GM19239 (cell line): Measurements from ENCODE around the gene RHOU.
"Not testable (repeated sequence)": the region's sequence is repeated elsewhere in the genome, so short reads cannot be mapped to it uniquely, and the experiment has no call there.

Experiments
- DNase-seq: peaks from one replicate; pipeline ENCODE4 v3.0.0; 2011; ENCODE audit warnings: low spot score; ENCODE audit not compliant: insufficient read length
- FAIRE-seq: peaks from 2 replicates; lab custom pipeline; 2011; peaks lifted over from hg19 to GRCh38; lab: Jason Lieb, UNC

Gene RHOU

DNA sequence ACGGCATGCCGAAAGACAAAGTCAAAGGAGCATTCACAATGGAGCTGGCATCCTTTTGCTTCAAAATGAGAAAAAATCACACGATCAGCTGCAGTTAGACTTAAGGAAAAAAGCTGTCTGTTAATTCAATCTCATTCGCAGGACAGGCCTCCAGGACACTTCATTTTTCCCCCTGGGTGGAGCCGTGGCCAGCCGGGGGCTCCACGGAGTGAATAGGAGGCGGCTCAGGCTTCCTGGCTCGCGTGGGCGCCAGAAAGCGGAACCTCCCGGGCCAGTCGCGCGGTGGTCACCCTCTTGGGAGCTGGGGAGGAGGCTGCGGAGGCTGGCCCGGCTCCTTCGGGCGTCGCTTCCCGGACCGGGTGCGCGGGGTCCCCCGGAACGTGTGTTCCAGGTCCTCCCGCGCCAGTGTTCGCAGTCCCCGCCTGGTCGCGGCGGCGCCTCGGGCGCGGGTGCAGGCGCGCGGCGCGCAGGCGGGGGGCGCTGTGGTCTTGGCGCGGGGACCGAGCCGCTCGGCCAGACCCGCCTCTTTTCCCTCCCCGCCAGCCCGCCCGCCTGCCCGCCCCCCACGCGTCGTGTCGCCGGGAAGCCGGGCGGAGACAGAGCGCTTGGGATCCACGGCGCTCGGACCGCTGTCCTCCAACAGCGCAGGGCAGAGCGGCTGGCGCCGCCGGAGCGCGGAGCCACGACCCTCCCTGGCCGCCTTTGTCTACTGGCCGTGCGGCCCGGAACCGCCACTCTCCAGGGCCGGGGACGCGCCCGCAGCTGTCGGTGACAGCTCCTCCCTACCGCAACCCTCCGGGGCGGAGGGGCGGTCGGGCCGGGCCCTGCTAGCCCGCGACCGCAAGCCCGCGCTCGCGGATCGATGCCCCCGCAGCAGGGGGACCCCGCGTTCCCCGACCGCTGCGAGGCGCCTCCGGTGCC is at the start of gene RHOU:
Gene RHOU (plus strand): TSS at position 599 of the 921 bp plus-strand sequence. CDS start 264 bp downstream, at position 863.
- DNase-seq (peak; percentile 66), FAIRE-seq (no peak)

DNA sequence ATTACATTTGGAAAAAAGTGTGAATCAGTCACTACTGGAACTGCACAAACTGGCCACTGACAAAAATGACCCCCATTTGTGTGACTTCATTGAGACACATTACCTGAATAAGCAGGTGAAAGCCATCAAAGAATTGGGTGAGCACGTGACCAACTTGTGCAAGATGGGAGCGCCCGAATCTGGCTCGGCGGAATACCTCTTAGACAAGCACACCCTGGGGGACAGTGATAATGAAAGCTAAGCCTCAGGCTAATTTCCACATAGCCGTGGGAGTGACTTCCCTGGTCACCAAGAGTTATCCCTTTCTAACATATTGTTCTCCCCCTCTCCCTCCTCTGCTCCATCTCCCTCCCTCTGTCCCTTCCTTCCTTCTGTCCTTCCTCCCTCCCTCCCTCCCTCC is 47.7 kb upstream of the RHOU start:
- DNase-seq (no peak), FAIRE-seq (no peak)

DNA sequence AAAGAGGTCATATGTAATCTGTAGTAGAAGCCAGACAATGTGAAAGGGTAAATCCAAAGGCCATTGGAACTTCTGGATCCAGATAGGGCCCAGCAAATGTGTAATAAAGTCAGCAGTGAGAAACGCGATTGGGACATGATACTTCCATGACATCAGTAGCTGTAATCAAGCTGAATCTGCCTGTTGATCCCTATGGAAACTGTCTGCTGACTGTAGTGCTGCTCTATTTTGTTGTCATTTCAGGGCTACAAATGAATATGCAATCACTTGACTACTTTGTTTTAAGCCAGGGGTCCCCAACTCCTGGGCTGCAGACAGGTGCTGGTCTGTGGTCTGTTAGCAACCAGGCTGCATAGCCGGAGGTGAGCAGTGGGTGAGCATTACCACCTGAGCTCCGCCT is 46.0 kb upstream of the RHOU start:
- FAIRE-seq: no peak
- no peak for DNase-seq

DNA sequence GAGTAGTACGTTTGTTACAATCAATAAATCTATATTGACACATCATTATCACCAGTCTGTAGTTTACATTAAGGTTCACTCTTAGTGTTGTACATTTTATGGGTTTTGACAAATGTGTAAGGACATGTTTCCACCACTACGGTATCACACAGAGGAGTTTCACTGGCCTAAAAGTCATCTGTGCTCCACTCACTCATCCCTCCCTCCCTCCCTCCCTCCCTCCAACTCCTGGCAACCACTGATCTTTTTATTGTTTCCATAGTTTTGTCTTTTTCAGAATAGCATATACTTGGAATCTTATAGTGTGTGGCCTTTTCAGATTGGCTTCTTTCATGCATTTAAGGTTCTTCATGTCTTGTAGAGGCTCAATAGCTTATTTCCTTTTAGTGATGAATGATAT is 44.1 kb upstream of the RHOU start:
- FAIRE-seq (no peak), DNase-seq (no peak)

DNA sequence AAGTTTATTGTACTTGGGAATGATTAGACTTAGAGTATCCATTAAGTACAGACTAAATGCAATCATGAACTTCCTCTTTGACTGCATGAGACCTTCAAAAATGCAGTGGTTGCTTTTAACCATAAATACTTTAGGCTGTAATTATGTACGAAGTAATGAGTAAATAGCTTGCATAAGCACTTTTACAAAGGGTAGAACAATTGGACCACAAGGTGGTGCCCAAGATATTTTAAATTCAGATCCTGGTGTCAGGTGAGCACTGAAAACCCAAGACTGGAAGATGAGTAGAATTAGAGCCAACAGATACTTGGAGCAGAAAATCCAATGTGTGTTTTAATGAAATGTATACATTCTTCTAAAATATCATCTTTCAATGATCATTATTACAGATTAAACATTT is 43.4 kb upstream of the RHOU start:
- FAIRE-seq: no peak

DNA sequence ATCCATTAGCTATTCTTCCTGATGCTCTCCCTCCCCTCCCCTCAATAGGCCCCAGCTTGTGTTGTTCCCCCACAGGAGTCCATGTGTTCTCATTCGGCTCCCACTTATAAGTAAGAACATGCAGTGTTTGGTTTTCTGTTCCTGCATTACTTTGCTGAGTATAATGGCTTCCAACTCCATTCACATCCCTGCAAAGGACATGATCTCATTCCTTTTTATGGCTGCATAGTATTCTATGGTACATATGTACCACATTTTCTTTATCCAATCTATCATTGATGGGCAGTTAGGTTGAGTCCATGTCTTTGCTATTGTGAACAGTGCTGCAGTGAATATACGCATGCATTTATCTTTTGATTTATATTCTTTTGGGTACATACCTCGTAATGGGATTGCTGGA is 40.8 kb upstream of the RHOU start:
- FAIRE-seq, DNase-seq: not testable (repeated sequence)

More for the DNA sequence above, 43.4 kb upstream of the RHOU start:
- DNase-seq: peak; percentile 21

DNA sequence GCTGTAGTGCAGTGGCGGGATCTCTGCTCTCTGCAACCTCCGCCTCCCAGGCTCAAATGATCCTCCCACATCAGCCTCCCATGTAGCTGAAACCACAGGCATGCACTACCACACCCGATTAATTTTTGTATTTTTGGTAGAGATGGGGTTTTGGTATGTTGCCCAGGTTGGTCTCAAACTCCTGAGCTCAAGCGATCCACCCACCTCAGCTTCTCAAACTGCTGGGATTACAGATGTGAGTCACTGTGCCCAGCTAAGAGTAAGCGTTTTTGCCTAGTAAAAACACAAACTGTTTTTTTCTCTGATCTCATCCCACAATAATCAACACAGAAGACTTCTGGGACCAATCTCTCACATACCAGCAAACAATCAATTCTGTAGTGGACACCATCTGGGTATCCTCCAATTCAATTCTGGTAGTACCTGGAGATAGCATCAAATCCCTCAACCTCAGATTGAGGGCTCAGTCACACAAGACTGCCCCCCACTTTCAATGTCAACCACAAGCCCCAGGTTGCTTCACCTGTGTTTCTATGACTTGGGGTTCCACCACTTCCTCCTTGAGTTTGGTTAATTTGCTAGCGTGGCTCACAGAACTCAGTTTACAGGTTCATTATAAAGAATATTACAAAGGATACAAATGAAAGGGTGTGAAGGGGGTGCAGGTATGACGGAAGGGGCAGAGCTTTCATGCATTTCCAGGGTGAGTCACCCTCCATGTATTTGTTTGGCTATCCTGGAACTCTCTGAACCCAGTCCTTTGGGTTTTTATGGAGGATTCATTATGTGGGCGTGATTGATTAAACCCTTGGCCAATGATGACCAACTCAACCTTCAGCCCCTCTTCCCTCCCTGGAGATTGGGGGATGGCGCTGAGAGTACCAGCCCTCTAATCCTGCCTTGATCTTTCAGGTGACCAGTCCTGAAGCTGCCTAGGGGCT is 40.0 kb upstream of the RHOU start:
- FAIRE-seq (peak; percentile 68), DNase-seq (no peak)

DNA sequence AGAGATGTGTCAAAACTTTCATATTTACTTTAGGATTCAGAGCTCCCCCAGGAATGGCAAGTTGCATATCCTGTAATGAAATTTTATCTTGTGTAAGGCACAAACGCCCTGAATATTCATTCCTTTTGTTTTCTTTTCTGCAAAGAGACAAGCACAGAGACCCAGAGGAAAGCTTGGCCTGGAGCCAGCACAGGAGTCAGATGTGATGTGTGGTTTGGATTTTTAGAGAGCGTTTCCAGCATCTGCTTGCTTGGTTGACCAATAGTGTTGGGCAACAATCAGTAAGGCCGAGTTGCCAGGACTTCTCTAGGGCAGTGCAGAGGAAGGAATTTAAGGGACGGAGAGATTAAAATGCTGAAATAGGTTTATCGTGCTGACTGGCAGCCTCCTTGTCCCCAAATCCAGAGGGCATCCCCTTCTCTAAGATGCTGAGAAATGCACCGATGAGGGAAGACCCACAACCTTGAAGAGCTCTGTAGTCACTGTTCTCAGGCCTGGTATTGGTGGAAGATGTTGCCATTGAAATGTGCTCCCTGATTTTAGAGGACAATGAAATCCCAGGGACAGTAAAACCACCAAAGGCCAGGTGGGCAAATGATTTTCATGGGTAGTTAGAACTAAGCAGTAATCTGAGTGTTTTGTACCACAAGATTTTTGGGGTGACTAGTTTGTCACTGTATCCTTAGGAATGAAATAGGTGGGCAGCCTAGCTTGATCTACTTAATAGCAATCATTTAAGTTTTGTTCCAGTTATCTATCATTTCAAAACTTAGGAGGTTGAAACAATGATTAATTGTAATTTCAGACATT is 37.9 kb upstream of the RHOU start:
- FAIRE-seq (no peak), DNase-seq (no peak)

DNA sequence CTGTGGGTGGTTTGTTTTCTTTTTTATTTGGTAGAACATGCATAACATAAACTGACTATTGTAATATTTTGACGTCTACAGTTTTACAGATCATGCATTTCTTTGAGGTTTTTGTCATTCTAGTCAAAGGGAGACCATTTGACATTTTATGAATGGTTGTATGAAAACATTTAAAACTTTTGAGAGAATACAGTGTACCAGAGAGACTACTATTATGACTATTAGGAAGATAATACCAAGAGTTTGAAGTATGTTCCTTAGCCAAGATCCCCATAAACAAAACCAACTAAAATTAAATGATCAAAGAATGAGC is 37.3 kb upstream of the RHOU start:
- DNase-seq: no peak
- FAIRE-seq: no peak

DNA sequence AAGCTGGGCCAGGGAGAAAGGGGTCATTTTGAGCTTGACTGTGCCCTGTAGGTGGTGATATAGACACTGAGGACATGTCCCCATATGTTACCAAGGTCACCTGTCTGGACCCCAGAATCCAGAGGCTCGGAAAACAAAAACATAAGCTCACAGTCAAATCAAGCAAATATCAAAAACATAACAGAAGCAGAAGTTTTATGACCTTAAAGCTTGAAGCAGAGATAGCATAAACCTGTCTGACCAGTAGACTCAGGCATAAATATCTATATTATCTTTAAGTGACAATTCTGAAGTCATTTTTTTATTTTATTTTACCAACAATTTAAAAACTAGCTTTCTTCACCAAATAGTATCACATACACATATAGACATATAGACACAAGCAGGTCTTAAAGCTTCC is 32.8 kb upstream of the RHOU start:
- FAIRE-seq (no peak), DNase-seq (no peak)

DNA sequence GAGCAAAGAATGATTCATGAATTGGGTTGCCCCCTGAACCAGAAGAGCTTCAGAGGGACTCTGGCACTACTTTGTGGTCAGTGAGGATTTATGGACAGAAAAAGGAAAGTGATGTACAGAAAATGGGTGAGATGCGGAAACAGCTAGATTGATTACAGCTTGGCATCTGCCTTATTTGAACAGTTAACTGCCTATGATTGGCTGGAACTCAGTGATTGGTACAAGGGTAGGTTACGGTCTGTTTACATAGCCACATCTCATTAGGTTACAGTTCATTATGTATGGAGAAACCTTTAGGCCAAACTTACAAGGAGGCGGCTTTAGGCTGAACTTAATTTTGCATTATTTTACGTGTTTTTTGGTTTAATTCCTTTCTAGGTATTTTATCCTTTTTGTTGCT is 29.0 kb upstream of the RHOU start:
- DNase-seq: no peak
- FAIRE-seq: no peak

DNA sequence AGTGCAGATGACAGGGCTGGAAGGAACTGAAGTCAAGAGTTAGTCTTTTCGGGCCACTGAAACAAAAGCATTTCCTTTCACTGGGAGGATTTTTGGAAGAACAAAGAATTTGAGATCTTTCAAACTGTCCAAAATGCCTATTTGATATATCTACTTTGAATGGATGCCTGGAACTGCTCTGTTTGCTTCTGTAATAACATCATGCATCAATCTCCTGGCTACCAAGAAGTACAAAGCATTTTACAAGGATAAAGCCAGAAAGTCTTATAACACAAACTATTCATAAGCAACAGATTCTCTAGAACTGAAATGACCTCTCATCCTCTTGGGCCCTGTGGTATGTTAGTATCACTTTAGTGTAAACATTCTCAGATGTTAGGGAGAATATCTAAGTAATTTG is 18.2 kb upstream of the RHOU start:
- no peak for FAIRE-seq

DNA sequence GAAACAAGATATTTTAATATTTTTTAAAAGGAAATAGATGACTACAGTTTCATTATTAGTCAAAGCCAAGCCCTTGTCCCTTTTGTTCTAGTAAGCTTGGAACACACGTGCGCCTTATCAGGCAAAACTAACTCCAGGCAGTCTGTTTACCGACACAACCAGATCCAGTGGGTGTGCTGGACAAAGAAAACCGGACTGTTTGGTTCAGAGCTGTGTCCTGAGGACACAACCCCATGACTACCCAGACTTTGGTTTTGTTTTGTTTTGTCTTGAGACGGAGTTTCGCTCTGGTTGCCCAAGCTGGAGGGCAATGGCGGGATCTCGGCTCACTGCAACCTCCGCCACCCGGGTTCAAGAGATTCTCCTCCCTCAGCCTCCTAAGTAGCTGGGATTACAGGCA is 13.9 kb upstream of the RHOU start:
- FAIRE-seq: no peak

More for the DNA sequence above, 18.2 kb upstream of the RHOU start:
- DNase-seq: no peak

DNA sequence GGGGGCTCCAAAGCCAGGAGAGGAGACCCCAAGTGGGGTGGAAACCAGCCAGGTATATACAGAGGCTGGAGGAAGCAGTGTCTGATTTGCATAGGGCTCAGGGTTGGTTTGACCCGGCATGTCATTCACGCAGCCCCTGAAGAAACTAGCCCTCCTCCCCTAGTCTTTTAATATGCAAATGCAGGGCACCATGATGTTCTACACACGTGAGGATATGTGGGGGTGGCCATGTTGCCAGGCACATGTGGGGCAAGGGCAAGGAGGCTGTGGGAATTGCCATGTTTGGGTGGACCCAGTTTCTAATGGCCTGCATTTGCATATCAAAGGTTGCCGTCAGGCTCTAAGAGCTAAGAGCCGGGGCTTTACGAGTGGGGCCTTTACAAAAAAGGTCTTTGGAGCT is 12.0 kb upstream of the RHOU start:
- FAIRE-seq (no peak), DNase-seq (no peak)

More for the DNA sequence above, 13.9 kb upstream of the RHOU start:
- no peak for DNase-seq

DNA sequence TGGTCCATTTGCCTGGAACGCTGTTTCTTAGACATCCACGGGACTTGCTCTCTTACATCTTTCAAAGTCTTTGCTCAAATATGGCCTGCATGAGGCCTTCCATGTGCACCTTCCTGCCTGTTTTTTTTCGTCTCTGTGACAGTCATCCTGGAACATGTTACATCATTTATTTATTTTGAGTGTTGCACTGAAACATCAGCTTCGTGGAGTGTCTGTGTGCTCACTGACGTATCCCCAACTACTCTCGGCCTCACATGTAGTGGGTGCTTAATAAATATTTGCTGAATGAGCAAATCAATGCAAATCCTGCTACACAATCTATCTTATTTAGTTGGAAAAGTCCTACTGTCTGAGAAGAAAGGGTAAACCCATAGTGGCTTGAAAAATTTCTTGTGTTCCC is 11.4 kb upstream of the RHOU start:
- FAIRE-seq (no peak), DNase-seq (no peak)

DNA sequence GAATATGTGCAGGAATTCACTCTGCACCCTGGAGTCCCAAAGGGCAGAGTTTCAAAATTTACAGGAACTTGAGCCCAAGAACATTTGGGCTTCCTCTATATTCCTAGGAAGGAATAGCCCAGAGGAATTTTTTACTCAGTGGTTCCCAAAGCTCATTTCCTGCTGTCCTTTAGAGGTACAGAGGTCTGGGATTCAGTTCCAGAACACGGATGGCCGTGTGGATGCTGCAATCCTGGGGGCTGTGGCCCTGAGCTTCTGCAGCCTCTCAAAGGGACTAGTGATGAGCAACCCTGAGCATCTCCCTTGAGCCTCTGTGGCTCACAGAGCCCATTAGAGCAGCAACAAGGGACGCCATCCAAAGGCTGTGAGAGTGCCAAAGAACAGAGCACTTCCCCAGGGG is 10.1 kb upstream of the RHOU start:
- FAIRE-seq (no peak), DNase-seq (no peak)

DNA sequence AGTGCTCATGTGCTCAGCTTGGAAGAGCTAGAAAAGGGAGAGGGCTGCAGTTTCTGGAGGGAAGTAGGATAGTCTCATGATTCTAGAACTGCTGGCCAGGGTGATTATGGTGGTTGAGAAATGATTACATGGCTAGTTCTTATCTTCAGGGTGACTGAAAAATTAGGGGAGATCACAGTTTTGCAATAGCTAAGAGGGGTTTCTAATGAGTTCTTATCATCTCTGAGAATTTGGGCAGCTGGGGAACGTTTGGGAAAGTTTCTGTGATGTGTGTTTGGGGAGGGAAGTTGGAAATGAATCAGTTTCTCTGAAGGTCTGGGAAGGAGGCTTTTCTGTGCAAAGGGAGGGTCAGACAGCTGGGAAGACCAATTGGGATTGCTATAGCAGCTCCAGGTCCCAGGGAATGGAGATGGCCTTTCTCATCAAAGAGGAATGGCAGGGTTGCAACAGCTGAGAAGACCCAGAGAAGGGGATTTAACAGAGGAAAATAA is 7.6 kb upstream of the RHOU start:
- no peak for FAIRE-seq

DNA sequence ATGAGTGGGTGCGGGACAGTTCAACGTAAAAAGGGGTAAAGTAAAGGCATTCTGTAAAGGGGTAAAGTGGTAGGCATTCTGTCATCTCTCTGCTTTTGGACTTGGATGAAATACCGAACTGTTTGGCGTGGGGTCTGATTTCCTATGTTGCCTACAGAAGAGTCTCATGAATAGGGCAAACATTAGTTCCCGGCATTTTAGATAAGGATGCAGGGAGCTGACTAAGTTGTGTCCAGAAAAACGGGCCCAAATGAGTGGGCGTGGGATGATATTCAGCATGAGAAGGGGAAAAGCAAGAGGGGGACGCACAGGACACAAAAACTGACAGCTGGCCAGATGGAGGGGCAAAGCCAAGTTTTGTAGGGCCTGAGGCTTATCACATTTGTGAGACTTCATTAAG is 2.9 kb upstream of the RHOU start:
- FAIRE-seq (no peak), DNase-seq (no peak)

More for the DNA sequence above, 7.6 kb upstream of the RHOU start:
- no peak for DNase-seq

DNA sequence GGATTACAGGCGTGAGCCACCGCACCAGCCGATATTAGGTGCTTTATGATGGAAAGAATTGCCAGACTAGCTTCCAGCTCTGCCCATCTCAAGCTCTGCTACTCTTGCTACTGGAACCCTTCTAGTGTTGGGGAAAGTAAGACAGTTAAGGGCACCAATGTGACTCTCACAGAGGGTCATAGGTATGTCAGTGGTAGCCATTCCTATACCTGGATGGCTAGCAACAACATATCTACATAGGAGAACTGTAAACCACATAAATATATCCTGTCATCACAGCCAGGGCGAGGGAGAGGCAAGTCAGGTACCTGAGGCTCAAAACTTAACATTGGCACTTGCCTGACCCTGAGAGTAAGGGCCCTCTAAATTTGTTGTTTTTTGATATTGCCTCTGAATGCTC is 1.7 kb upstream of the RHOU start:
- DNase-seq: no peak
- no peak for FAIRE-seq
